Activated CD4-positive, alpha-beta T cell treated with anti-CD3 and anti-CD28 coated beads for 36 hours (primary cell): Measurements from ENCODE around the gene PEAK1. TPM values are rescaled to one million over a fixed set of nuclear protein-coding genes. Genes with fewer than 3 reads are reported as not detected.

Source experiments
- ATAC-seq: fragments of 200-7000 bp; cut with Tn5 transposase; one replicate; pipeline ENCODE4 v1.10.0; 2021; ENCODE audit warnings: mild to moderate bottlenecking, moderate library complexity
- CTCF ChIA-PET: fragments of 350-600 bp; sonication (Branson Sonifier 250); formaldehyde crosslinking; loops from one replicate; lab custom pipeline; 2021; ENCODE audit warnings: antibody characterized with exemption; lab: Charles Lee
- POLR2A ChIA-PET: fragments of 350-600 bp; sonication (Branson Sonifier 250); formaldehyde crosslinking; loops from one replicate; lab custom pipeline; 2021; ENCODE audit warnings: antibody characterized with exemption, inconsistent platforms; lab: Charles Lee
- DNase-seq: peaks from one replicate; pipeline ENCODE4 v3.0.0-alpha.2; 2020
- H3K27ac Mint-ChIP-seq: one replicate; pipeline ENCODE4 v1.8.0; 2021; ENCODE audit warnings: mixed read lengths
- H3K27me3 Mint-ChIP-seq: one replicate; pipeline ENCODE4 v1.8.0; 2021; ENCODE audit warnings: mixed read lengths
- H3K36me3 Mint-ChIP-seq: one replicate; pipeline ENCODE4 v1.8.0; 2021; ENCODE audit warnings: low read depth, mixed read lengths
- H3K4me1 Mint-ChIP-seq: one replicate; pipeline ENCODE4 v1.8.0; 2021; ENCODE audit warnings: mixed read lengths
- H3K4me3 Mint-ChIP-seq: one replicate; pipeline ENCODE4 v1.8.0; 2021; ENCODE audit warnings: mild to moderate bottlenecking, moderate library complexity, mixed read lengths
- H3K9me3 Mint-ChIP-seq: one replicate; pipeline ENCODE4 v1.8.0; 2021; ENCODE audit warnings: low read depth, mixed read lengths
- intact Hi-C, 2 experiments: fragments of 100-400 bp; cut with DNase I in 1 of 2; cut with micrococcal nuclease in 1 of 2; formaldehyde crosslinking; loops; one replicate each; pipeline versions ENCODE4 v1.14.2 to v1.15.1; 2022 to 2024; cut with DNase I, micrococcal nuclease
- total RNA-seq, 2 experiments: library from RNA; stranded (reverse); gene quantifications; one replicate each; pipeline ENCODE4 v1.2.3, GENCODE V29; 2021

The PEAK1 gene
- total RNA-seq, 2 experiments from 2014 or later = 26.5 to 27.0 TPM

DNA sequence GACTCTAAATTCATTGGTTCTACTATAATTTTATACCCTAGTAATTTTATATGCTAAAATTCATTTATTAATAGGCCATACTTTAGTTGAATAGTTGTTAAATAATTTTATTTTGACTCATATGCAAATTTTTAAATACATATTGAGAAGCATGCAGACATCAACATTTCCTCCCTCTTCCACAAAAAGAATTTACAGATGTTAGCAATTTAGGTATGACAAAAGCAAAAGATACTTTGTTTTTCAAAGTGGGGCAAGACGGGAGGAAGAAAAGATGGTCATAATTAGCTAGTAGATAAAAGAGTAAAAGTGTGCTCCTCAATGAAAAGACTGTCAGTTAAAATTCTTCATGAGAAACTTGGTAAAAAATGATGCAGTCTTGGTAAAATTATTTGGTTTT lies 200.1 kb downstream of the PEAK1 start:
- CTCF ChIA-PET = interaction anchor here (0.8 kb wide), 1 partner anchor 33 kb away, joined by 3 read pairs; no protein-coding TSS in a partner anchor
- no peak for DNase-seq

DNA sequence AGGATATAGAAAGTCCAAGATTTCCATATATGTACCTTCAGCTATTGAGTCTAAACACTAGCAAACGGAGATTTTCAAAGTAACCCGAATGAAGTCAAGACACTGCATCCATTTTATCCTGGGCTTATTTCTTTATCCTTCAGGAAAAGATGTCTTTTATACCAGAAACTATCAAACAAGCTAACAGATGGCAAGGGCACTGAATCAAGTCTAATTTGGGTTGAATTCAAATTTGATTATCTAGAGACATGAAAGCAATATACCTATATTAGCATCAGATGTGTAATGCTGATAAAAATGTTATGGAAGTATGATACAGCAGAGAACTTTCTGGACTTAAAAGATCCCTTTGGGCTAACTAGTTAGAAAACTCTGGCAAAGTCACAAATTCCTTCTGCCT lies 210.7 kb downstream of the PEAK1 start:
- no peaks in the 10 kb centered on the region for H3K36me3 Mint-ChIP-seq
- ATAC-seq (no peak), DNase-seq (no peak)
- H3K27ac Mint-ChIP-seq = no peak overlapping the region
- H3K27me3 Mint-ChIP-seq = no peaks in the 10 kb centered on the region
- H3K4me3 Mint-ChIP-seq = no peak overlapping the region
- intact Hi-C loops = no loop called here
- H3K4me1 Mint-ChIP-seq = no peaks in the 10 kb centered on the region
- H3K9me3 Mint-ChIP-seq = peaks cover 3% of the 10 kb centered on the region
- POLR2A ChIA-PET = interaction anchor here (0.6 kb wide), 1 partner anchor 22 kb away, joined by 5 read pairs; no protein-coding TSS in a partner anchor
- CTCF ChIA-PET = no interaction called here

More for the DNA sequence above, 200.1 kb downstream of the PEAK1 start:
- ATAC-seq = no peak
- Mint-ChIP-seq H3K9me3 (no peaks in the 10 kb centered on the region), H3K27me3 (no peaks in the 10 kb centered on the region), H3K4me3 (no peak overlapping the region), H3K27ac (no peak overlapping the region), H3K36me3 (no peaks in the 10 kb centered on the region), H3K4me1 (peaks cover 6% of the 10 kb centered on the region)
- POLR2A ChIA-PET = interaction anchor here (0.6 kb wide), 1 partner anchor 1626 kb away, joined by 3 read pairs; no protein-coding TSS in a partner anchor
- intact Hi-C loops = no loop called here

GRCh38 chr15:77208241-77208640 lies 211.7 kb downstream of the PEAK1 start:
- ChIA-PET CTCF (no interaction called here), POLR2A (no interaction called here)
- intact Hi-C loops = no loop called here
- H3K4me3 Mint-ChIP-seq = no peak overlapping the region
- ATAC-seq (no peak), DNase-seq (no peak)
- peaks cover 3% of the 10 kb centered on the region for H3K9me3 Mint-ChIP-seq
- H3K36me3 Mint-ChIP-seq = no peaks in the 10 kb centered on the region
- H3K27me3 Mint-ChIP-seq = no peaks in the 10 kb centered on the region
- H3K27ac Mint-ChIP-seq = no peak overlapping the region
- no peaks in the 10 kb centered on the region for H3K4me1 Mint-ChIP-seq

GRCh38 chr15:77201665-77202064 lies 218.2 kb downstream of the PEAK1 start:
- ChIA-PET CTCF (interaction anchor here (1.4 kb wide), 1 partner anchor 282 kb away, joined by 3 read pairs; no protein-coding TSS in a partner anchor), POLR2A (no interaction called here)
- Mint-ChIP-seq H3K36me3 (peaks cover 14% of the 10 kb centered on the region), H3K4me3 (no peak overlapping the region), H3K9me3 (peaks cover 16% of the 10 kb centered on the region), H3K4me1 (no peaks in the 10 kb centered on the region), H3K27me3 (no peaks in the 10 kb centered on the region), H3K27ac (no peak overlapping the region)
- ATAC-seq (no peak), DNase-seq (no peak)
- intact Hi-C loops = no loop called here

- ChIA-PET CTCF (interaction anchor here (2.0 kb wide), 1 partner anchor 9 kb away, joined by 8 read pairs; no protein-coding TSS in a partner anchor), POLR2A (no interaction called here)
- Mint-ChIP-seq H3K27me3 (no peaks in the 10 kb centered on the region), H3K9me3 (peaks cover 16% of the 10 kb centered on the region), H3K4me1 (no peaks in the 10 kb centered on the region), H3K36me3 (peaks cover 14% of the 10 kb centered on the region), H3K4me3 (no peak overlapping the region), H3K27ac (no peak overlapping the region)
- intact Hi-C loops = no loop called here
- DNase-seq (no peak), ATAC-seq (no peak)
Measured at GRCh38 chr15:77196381-77196780, 223.5 kb downstream of the PEAK1 start.

- no peak for DNase-seq
- CTCF ChIA-PET = interaction anchor here (0.7 to 2.0 kb wide), 3 partner anchors 8 to 149 kb away, joined by 3 to 8 read pairs (median 3); no protein-coding TSS in a partner anchor
- intact Hi-C loops = no loop called here
- Mint-ChIP-seq H3K9me3 (peaks cover 16% of the 10 kb centered on the region), H3K36me3 (peaks cover 14% of the 10 kb centered on the region), H3K27ac (no peak overlapping the region), H3K27me3 (no peaks in the 10 kb centered on the region), H3K4me1 (no peaks in the 10 kb centered on the region), H3K4me3 (no peak overlapping the region)
- POLR2A ChIA-PET = no interaction called here
- no peak for ATAC-seq
Measured at GRCh38 chr15:77195586-77195985, 224.3 kb downstream of the PEAK1 start.

DNA sequence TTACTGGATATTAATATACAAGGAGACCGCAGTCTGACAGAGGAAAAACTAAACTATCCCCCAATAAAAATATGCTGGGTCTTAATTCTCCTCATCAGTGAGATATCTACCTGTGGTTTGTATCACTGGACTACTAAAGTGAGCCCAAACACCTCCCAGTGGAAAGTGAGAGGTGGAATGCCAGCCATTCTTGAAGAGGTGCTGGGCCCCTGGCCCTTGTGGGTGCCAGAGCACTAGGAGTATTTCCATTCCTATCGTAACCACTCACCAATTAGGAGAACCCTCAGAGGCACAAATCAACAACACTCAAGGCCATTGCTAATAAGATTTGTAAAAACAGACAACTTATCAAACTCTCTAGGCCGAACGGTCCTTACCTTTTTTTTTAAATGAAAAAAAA lies 227.5 kb downstream of the PEAK1 start:
- H3K36me3 Mint-ChIP-seq = no peaks in the 10 kb centered on the region
- DNase-seq (no peak), ATAC-seq (no peak)
- peaks cover 22% of the 10 kb centered on the region for H3K4me1 Mint-ChIP-seq
- H3K9me3 Mint-ChIP-seq = no peaks in the 10 kb centered on the region
- no peak overlapping the region for H3K27ac Mint-ChIP-seq
- no peak overlapping the region for H3K4me3 Mint-ChIP-seq
- POLR2A ChIA-PET = no interaction called here
- CTCF ChIA-PET = no interaction called here
- H3K27me3 Mint-ChIP-seq = no peaks in the 10 kb centered on the region
- intact Hi-C loops = no loop called here

DNA sequence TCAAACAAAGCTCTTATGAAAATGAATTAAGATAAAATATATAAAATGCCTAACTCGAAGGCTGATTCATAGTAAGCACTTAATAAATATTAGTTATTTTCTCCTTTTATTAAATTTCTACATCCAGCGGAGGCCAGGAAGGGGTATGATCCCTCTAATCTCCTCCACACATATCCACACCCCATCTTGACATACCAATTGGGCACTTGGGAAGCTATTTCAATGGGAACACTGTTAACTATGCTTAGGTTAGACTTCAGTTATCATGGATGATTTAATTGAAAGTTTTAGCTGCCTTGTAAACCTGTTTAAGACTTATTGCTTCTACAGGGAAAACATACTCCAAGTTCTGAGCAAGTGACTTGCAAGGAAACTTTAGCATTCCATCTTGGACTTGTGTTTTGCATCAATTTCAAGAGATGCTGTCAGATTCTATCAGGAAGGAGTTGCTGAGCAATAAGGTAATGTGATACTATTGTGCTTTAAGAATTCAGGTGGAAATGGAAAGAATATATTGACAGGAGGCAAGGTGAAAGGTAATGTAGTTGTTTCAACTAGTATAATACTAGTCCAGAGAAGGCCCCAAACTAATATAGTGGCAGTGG lies 228.6 kb downstream of the PEAK1 start:
- ChIA-PET CTCF (interaction anchor here (0.9 kb wide), 1 partner anchor 10 kb away, joined by 3 read pairs; no protein-coding TSS in a partner anchor), POLR2A (no interaction called here)
- intact Hi-C loops = no loop called here
- H3K9me3 Mint-ChIP-seq = no peaks in the 10 kb centered on the region
- ATAC-seq = no peak
- H3K27me3 Mint-ChIP-seq = no peaks in the 10 kb centered on the region
- no peak overlapping the region for H3K4me3 Mint-ChIP-seq
- no peak for DNase-seq
- peaks cover 33% of the 10 kb centered on the region for H3K4me1 Mint-ChIP-seq
- no peak overlapping the region for H3K27ac Mint-ChIP-seq
- no peaks in the 10 kb centered on the region for H3K36me3 Mint-ChIP-seq

DNA sequence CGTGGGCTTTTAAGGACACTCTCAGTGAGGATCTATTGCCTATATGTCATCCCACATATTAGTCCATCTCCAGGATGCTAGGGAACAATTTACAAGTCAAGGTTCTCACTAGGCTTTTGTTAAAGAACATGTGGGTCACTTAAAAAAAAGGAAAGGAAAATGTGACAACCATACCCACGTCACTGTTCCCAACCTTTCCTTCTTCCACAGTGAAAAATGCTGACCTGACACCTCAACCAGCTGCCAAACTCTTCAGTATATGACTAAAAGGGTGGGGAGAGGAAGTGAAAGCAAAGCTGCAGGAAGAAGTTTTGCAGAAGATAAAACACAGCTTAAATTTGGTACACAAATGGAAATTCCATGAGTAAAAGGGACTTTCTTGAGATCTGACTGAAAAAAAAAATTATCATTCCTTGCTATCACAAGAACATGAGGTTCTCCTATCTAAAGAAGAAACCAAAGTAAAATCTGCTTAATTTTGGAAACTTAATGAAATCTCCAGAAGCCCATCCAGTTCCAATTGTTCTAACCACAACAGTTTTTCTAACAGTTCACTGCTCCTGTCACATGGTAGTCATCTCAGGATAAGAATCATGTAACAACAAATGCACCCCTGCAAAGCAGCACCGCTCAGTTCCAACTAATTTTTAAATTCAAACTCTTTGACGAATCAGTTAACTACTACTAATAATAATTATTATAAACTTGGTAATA lies 232.0 kb downstream of the PEAK1 start:
- no peaks in the 10 kb centered on the region for H3K36me3 Mint-ChIP-seq
- ChIA-PET CTCF (interaction anchor here (0.7 to 4.3 kb wide), 14 partner anchors 8 to 1038 kb away, joined by 3 to 35 read pairs (median 4); no protein-coding TSS in a partner anchor), POLR2A (interaction anchor here (0.6 kb wide), 1 partner anchor 21 kb away, joined by 5 read pairs; no protein-coding TSS in a partner anchor)
- H3K4me3 Mint-ChIP-seq = no peak overlapping the region
- peak overlapping the region; percentile 49 for H3K27ac Mint-ChIP-seq
- no peaks in the 10 kb centered on the region for H3K9me3 Mint-ChIP-seq
- ATAC-seq (peak; percentile 79), DNase-seq (peak; percentile 33)
- no peaks in the 10 kb centered on the region for H3K27me3 Mint-ChIP-seq
- intact Hi-C loops = loop anchor here (1.0 to 10.0 kb wide), 6 partner anchors 9 to 355 kb away; partner anchors contain the start of genes HMG20A (in 1 of the 2) and PEAK1 (in 1 of the 2)
- peaks cover 45% of the 10 kb centered on the region for H3K4me1 Mint-ChIP-seq

DNA sequence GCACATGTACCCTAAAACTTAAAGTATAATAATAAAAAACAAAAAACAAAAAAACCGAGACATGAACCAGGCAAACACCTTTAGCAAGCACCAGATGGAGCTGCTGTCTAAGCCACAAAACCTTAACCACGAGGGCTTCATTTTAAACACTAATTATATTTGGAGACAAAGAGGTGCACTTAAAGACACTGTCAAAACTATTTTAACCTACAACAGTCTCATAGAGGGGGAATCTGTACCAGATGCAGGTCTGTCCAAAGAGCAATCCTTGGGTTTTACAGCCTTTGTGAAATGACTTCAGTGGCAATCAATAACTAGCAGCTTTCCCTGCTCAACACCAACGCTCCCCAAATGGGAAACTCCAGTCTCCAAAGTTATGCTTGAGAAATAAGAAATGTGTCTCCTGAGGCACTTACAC lies 233.3 kb downstream of the PEAK1 start:
- no peak overlapping the region for H3K27ac Mint-ChIP-seq
- H3K27me3 Mint-ChIP-seq = no peaks in the 10 kb centered on the region
- no peaks in the 10 kb centered on the region for H3K9me3 Mint-ChIP-seq
- CTCF ChIA-PET = interaction anchor here (0.8 to 4.3 kb wide), 12 partner anchors 9 to 356 kb away, joined by 3 to 35 read pairs (median 6); no protein-coding TSS in a partner anchor
- POLR2A ChIA-PET = no interaction called here
- intact Hi-C loops = loop anchor here (1.0 to 10.0 kb wide), 8 partner anchors 69 to 357 kb away; partner anchors contain the start of genes HMG20A (in 1 of the 2) and PEAK1 (in 1 of the 2)
- no peaks in the 10 kb centered on the region for H3K36me3 Mint-ChIP-seq
- DNase-seq (peak; percentile 30), ATAC-seq (no peak)
- H3K4me3 Mint-ChIP-seq = no peak overlapping the region
- peaks cover 55% of the 10 kb centered on the region for H3K4me1 Mint-ChIP-seq

DNA sequence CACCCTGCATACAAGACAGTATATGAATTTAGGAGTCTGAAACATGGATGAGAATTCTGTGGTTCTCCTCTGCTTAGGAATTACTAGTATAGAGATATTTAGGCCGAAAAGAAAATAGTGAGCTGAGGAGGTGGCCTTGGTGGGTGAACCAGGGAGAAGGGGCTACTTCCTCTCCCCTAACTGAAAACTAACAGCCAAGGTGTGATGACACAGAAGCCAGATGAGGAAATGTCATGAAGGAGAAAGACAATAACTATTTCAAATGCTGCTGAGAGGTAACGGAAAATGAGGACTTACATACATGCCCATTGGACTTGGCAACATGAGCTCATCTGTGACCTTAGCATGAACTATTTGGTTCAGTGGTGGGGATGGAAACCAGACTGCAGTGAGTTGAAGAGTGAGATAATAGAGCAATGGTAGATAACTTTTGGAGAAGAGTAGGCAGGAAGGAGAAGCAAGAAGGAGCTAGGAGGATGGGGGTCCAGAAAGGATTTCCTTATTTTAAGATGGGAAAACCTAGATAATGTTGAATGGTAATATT lies 234.6 kb downstream of the PEAK1 start:
- Mint-ChIP-seq H3K4me1 (peaks cover 65% of the 10 kb centered on the region), H3K27ac (no peak overlapping the region), H3K9me3 (no peaks in the 10 kb centered on the region), H3K27me3 (no peaks in the 10 kb centered on the region), H3K36me3 (peaks cover 5% of the 10 kb centered on the region), H3K4me3 (no peak overlapping the region)
- ATAC-seq = no peak
- CTCF ChIA-PET = interaction anchor here (0.7 to 4.3 kb wide), 3 partner anchors 311 to 1817 kb away, joined by 3 to 35 read pairs (median 26); no protein-coding TSS in a partner anchor
- POLR2A ChIA-PET = no interaction called here
- DNase-seq = no peak
- intact Hi-C loops = loop anchor here (5.0 to 10.0 kb wide), 4 partner anchors 68 to 239 kb away; partner anchors contain the start of genes HMG20A (in 1 of the 2) and PEAK1 (in 1 of the 2)
